ENCODE data around the gene SMIM28.

DNA sequence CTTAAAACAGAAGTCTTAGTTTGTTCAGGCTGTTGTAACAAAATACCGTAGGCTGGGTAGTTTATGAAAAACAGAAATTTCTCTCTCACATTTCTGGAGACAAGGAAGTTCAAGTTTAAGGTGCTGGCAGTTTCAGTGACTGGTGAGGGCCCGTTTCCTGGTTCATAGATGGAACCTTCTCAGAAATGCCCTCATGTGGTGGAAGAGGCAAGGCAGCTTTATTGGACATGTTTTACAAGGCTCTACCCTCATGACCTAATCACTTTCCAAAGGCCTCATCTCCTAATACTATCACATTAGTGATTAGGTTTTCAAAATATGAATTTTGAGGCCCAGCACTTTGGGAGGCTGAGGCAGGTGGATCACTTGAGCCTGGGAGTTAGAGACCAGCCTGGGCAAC, 28.7 kb downstream of the SMIM28 start:
- TF ChIP-seq ZBTB17 (tag by site-specific recombination; IDR thresholded peaks at IDR 0.05), result no peak
- TF ChIP-seq, protein P1, sequence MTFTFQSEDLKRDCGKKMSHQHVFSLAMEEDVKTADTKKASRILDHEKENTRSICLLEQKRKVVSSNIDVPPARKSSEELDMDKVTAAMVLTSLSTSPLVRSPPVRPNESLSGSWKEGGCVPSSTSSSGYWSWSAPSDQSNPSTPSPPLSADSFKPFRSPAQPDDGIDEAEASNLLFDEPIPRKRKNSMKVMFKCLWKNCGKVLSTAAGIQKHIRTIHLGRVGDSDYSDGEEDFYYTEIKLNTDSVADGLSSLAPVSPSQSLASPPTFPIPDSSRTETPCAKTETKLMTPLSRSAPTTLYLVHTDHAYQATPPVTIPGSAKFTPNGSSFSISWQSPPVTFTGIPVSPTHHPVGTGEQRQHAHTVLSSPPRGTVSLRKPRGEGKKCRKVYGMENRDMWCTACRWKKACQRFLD (tag by site-specific recombination; IDR thresholded peaks at IDR 0.05), result no peak
- TF ChIP-seq, protein P2, sequence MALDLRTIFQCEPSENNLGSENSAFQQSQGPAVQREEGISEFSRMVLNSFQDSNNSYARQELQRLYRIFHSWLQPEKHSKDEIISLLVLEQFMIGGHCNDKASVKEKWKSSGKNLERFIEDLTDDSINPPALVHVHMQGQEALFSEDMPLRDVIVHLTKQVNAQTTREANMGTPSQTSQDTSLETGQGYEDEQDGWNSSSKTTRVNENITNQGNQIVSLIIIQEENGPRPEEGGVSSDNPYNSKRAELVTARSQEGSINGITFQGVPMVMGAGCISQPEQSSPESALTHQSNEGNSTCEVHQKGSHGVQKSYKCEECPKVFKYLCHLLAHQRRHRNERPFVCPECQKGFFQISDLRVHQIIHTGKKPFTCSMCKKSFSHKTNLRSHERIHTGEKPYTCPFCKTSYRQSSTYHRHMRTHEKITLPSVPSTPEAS (tag by site-specific recombination; IDR thresholded peaks at IDR 0.05), result no peak
- TF ChIP-seq ZNF585B (tag by site-specific recombination; IDR thresholded peaks at IDR 0.05), result no peak
- TF ChIP-seq ZNF544 (tag by site-specific recombination; IDR thresholded peaks at IDR 0.05), result no peak
- no peak for TF ChIP-seq ZNF350 (tag by site-specific recombination; IDR thresholded peaks at IDR 0.05)
- no peak for TF ChIP-seq ZNF223 (tag by site-specific recombination; IDR thresholded peaks at IDR 0.05)
- no peak for TF ChIP-seq ZNF146 (tag by site-specific recombination; IDR thresholded peaks at IDR 0.05)
- TF ChIP-seq ZNF274 (IDR thresholded peaks at IDR 0.05; ENCODE audit: low read length), result no peak
- no peak for TF ChIP-seq ZNF274 (tag by site-specific recombination; IDR thresholded peaks at IDR 0.05; ENCODE audit: borderline replicate concordance)
- TF ChIP-seq, protein P3, sequence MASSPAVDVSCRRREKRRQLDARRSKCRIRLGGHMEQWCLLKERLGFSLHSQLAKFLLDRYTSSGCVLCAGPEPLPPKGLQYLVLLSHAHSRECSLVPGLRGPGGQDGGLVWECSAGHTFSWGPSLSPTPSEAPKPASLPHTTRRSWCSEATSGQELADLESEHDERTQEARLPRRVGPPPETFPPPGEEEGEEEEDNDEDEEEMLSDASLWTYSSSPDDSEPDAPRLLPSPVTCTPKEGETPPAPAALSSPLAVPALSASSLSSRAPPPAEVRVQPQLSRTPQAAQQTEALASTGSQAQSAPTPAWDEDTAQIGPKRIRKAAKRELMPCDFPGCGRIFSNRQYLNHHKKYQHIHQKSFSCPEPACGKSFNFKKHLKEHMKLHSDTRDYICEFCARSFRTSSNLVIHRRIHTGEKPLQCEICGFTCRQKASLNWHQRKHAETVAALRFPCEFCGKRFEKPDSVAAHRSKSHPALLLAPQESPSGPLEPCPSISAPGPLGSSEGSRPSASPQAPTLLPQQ (tag by site-specific recombination; IDR thresholded peaks at IDR 0.05), result no peak

Measured in HEK293 (cell line).